GM19438 (cell line): ENCODE results near the gene SLC22A31.
"Not testable (repeated sequence)": the region's sequence is repeated elsewhere in the genome, so short reads cannot be mapped to it uniquely, and the experiment has no call there.

Experiments
- ATAC-seq: cut with Tn5 transposase; IDR thresholded peaks from one replicate; pipeline ENCODE4 v1.9.1; 2021; ENCODE audit warnings: low read depth; ENCODE audit not compliant: unreplicated experiment

SLC22A31 gene

GRCh38 chr16:89194340-89195311 lies 5.7 kb downstream of the SLC22A31 start:
- no peak for ATAC-seq

- ATAC-seq = no peak
Measured at GRCh38 chr16:89193576-89194293, 6.6 kb downstream of the SLC22A31 start.

GRCh38 chr16:89192956-89193575 lies 7.3 kb downstream of the SLC22A31 start:
- no peak for ATAC-seq

GRCh38 chr16:89192186-89192955 lies 8.0 kb downstream of the SLC22A31 start:
- ATAC-seq = not testable (repeated sequence)

GRCh38 chr16:89191901-89192185 lies 8.5 kb downstream of the SLC22A31 start:
- no peak for ATAC-seq

- ATAC-seq = no peak
Measured at GRCh38 chr16:89191033-89191900, 9.1 kb downstream of the SLC22A31 start.

- no peak for ATAC-seq
Measured at GRCh38 chr16:89190150-89190958, 10.0 kb downstream of the SLC22A31 start.

- ATAC-seq = no peak
Measured at GRCh38 chr16:89189358-89190025, 10.8 kb downstream of the SLC22A31 start.

GRCh38 chr16:89188471-89189357 lies 11.6 kb downstream of the SLC22A31 start:
- not testable (repeated sequence) for ATAC-seq

GRCh38 chr16:89187770-89188392 lies 12.5 kb downstream of the SLC22A31 start:
- ATAC-seq = no peak

- ATAC-seq = no peak
Measured at GRCh38 chr16:89187032-89187769, 13.1 kb downstream of the SLC22A31 start.

- not testable (repeated sequence) for ATAC-seq
Measured at GRCh38 chr16:89186593-89187031, 13.7 kb downstream of the SLC22A31 start.

GRCh38 chr16:89185887-89186592 lies 14.3 kb downstream of the SLC22A31 start:
- not testable (repeated sequence) for ATAC-seq

- no peak for ATAC-seq
Measured at GRCh38 chr16:89184933-89185794, 15.2 kb downstream of the SLC22A31 start.

- ATAC-seq = no peak
Measured at GRCh38 chr16:89184677-89184932, 15.7 kb downstream of the SLC22A31 start.
